Mesothelial cell of epicardium (in vitro differentiated cells): ENCODE data around the gene NPEPL1. TPM values are rescaled to one million over a fixed set of nuclear protein-coding genes. Genes with fewer than 3 reads are reported as not detected.

ENCODE experiments used
- DNase-seq, 2 experiments: peaks; one replicate each; pipeline ENCODE4 v3.0.0; 2021; ENCODE audit warnings: low spot score in 2 of 2; ENCODE audit not compliant: unreplicated experiment in 2 of 2
- H3K27ac Mint-ChIP-seq: 2 replicates; pipeline ENCODE4 v1.8.0; 2021; ENCODE audit warnings: mixed read lengths
- H3K27me3 Mint-ChIP-seq: 2 replicates; pipeline ENCODE4 v1.8.0; 2021; ENCODE audit warnings: low read depth, mixed read lengths
- H3K36me3 Mint-ChIP-seq: 2 replicates; pipeline ENCODE4 v1.8.0; 2021; ENCODE audit warnings: mixed read lengths
- H3K4me1 Mint-ChIP-seq: 2 replicates; pipeline ENCODE4 v1.8.0; 2021; ENCODE audit warnings: mixed read lengths
- H3K4me3 Mint-ChIP-seq: 2 replicates; pipeline ENCODE4 v1.8.0; 2021; ENCODE audit warnings: mild to moderate bottlenecking, moderate library complexity, mixed read lengths
- H3K9me3 Mint-ChIP-seq: 2 replicates; pipeline ENCODE4 v1.8.0; 2021; ENCODE audit warnings: mixed read lengths
- CTCF ChIP-seq: fragments of 200-600 bp; sonication (generic); IDR thresholded peaks from one replicate; pipeline ENCODE4 v1.5.0; 2021; ENCODE audit warnings: antibody characterized with exemption; ENCODE audit not compliant: unreplicated experiment
- total RNA-seq: library from RNA; stranded (reverse); gene quantifications from 3 replicates; pipeline ENCODE4 v1.2.1, GENCODE V29; 2021

The NPEPL1 gene
- total RNA-seq, 1 donor from 2014 or later = 65.8 TPM

- peaks cover 39% of the 10 kb centered on the region for H3K36me3 Mint-ChIP-seq
- no peaks in the 10 kb centered on the region for H3K27me3 Mint-ChIP-seq
- no peak for TF ChIP-seq CTCF
- peaks cover 4% of the 10 kb centered on the region for H3K9me3 Mint-ChIP-seq
- no peak overlapping the region for H3K27ac Mint-ChIP-seq
- H3K4me1 Mint-ChIP-seq = no peaks in the 10 kb centered on the region
- no peak overlapping the region for H3K4me3 Mint-ChIP-seq
- peak; percentile 13 to 27 for DNase-seq
Measured at GRCh38 chr20:58706150-58706892, 13.7 kb downstream of the NPEPL1 start.

DNA sequence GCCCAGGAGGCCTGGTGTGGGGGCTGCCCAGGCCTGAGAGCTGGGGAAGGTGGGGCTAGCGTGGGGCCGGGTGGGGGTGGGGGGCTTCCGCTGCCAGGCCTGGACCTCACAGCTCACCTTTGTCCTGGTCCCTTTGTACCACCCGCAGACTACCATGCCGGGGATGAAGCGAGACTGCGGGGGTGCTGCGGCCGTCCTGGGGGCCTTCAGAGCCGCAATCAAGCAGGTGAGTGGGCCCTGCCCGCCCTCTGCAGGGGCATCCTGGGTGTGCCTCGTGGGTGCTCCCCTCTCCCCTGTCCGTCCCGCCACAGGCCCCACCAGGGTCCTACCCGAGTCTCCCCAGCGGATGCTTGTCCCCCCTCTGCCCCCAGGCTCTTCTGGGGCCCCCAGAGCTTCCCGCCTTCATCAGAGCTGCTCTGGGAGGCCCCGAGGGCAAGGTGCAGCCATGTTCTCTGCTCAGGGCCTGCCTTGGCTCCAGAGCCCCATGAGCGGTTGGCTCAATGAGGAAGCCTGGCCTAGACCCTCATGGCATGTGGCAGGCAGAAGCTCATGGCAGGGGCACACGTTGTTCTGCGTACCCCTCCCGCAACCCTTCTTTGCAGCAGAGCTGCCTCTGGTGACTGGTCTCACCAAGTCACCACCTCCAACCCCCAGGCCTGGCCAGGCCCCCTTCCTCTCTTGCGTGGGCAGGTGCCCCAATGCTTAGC, 14.5 kb downstream of the NPEPL1 start:
- DNase-seq = peak; percentile 11 to 19
- Mint-ChIP-seq H3K27ac (no peak overlapping the region), H3K27me3 (no peaks in the 10 kb centered on the region), H3K4me3 (no peak overlapping the region), H3K36me3 (peaks cover 35% of the 10 kb centered on the region), H3K9me3 (peaks cover 4% of the 10 kb centered on the region), H3K4me1 (no peaks in the 10 kb centered on the region)
- no peak for TF ChIP-seq CTCF

GRCh38 chr20:58707770-58708169, 15.2 kb downstream of the NPEPL1 start:
- H3K27me3 Mint-ChIP-seq = no peaks in the 10 kb centered on the region
- peaks cover 4% of the 10 kb centered on the region for H3K9me3 Mint-ChIP-seq
- no peak overlapping the region for H3K27ac Mint-ChIP-seq
- H3K36me3 Mint-ChIP-seq = peaks cover 29% of the 10 kb centered on the region
- DNase-seq = no peak
- TF ChIP-seq CTCF = no peak
- H3K4me1 Mint-ChIP-seq = no peaks in the 10 kb centered on the region
- H3K4me3 Mint-ChIP-seq = no peak overlapping the region

- H3K4me3 Mint-ChIP-seq = no peak overlapping the region
- DNase-seq = peak; percentile 16 to 34
- peaks cover 4% of the 10 kb centered on the region for H3K9me3 Mint-ChIP-seq
- H3K27me3 Mint-ChIP-seq = no peaks in the 10 kb centered on the region
- peaks cover 23% of the 10 kb centered on the region for H3K36me3 Mint-ChIP-seq
- no peak overlapping the region for H3K27ac Mint-ChIP-seq
- H3K4me1 Mint-ChIP-seq = no peaks in the 10 kb centered on the region
- no peak for TF ChIP-seq CTCF
Measured at GRCh38 chr20:58708246-58708931, 15.8 kb downstream of the NPEPL1 start.

DNA sequence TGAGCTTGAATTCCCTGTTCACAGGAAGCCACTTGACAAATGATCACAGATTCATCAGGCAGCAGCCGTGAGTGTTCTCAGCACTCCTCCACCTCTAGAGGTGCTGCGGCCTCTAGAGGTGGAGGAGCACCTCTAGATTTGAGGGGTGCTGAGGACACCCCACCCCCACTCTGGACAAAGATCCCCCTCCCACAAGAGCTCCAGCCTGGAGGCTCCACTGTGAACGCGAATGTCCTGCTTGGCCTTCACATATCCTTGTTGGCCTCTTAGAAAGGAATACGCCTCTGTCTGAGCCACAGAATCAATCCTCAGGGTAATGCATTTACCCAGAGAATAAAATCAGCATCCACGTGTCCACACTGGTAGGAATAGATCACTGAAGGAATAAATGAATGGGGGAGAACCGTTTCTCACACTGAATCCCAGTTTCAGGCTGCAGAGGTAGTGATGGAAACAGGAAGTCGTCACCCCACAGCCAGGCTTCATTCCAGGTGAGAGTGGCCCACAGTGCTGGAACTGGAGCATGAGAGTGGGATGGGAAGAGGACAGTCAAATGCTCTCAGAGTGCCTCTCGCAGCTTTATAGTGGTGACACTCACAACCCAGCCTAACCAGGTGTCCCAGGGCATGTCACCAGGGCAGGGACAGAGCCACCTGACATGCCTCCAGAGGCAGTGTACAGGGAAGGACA, 16.6 kb downstream of the NPEPL1 start:
- H3K27ac Mint-ChIP-seq = no peak overlapping the region
- peaks cover 18% of the 10 kb centered on the region for H3K36me3 Mint-ChIP-seq
- peaks cover 4% of the 10 kb centered on the region for H3K9me3 Mint-ChIP-seq

More for the DNA sequence above, 16.6 kb downstream of the NPEPL1 start:
- TF ChIP-seq CTCF = no peak
- no peak overlapping the region for H3K4me3 Mint-ChIP-seq
- peak in 1 of 2 experiments; percentile 22 for DNase-seq
- no peaks in the 10 kb centered on the region for H3K27me3 Mint-ChIP-seq
- H3K4me1 Mint-ChIP-seq = no peaks in the 10 kb centered on the region
